Measurements from ENCODE around the gene GPSM3.
"Not testable (repeated sequence)": the region's sequence is repeated elsewhere in the genome, so short reads cannot be mapped to it uniquely, and the experiment has no call there.

GPSM3 gene

GRCh38 chr6:32147401-32148132, 44.9 kb downstream of the GPSM3 start:
- no peak for TF ChIP-seq CTCF (IDR thresholded peaks at IDR 0.05)
- no peak for DNase-seq (ENCODE audit: low spot score)
- Histone ChIP-seq H3K4me3 (no peak overlapping the region), H3K27ac (no peak overlapping the region)

GRCh38 chr6:32146687-32147086, 45.8 kb downstream of the GPSM3 start:
- H3K4me3 ChIP-seq: no peak overlapping the region
- TF ChIP-seq CTCF (IDR thresholded peaks at IDR 0.05): no peak
- DNase-seq (ENCODE audit: low spot score): no peak
- H3K27ac ChIP-seq: no peak overlapping the region

- H3K4me3 ChIP-seq: no peak overlapping the region
- no peak for TF ChIP-seq CTCF (IDR thresholded peaks at IDR 0.05)
- no peak for DNase-seq (ENCODE audit: low spot score)
- H3K27ac ChIP-seq: no peak overlapping the region
Measured at GRCh38 chr6:32146287-32146686, 46.2 kb downstream of the GPSM3 start.

GRCh38 chr6:32144238-32144637, 48.2 kb downstream of the GPSM3 start:
- H3K4me3 ChIP-seq; H3K27ac ChIP-seq; DNase-seq (ENCODE audit: low spot score): not testable (repeated sequence)
